Regular cardiac myocyte (primary cell): ENCODE results near the gene REG1A. TPM values are rescaled to one million over a fixed set of nuclear protein-coding genes. Genes with fewer than 3 reads are reported as not detected.

ENCODE experiments used
- total RNA-seq: library from RNA; depleted of rRNA; stranded (reverse); fragments of >200 nt; gene quantifications from 2 replicates; pipeline ENCODE4 v1.2.3, GENCODE V29; 2014

The REG1A gene
- total RNA-seq, result not detected in 2 replicates

GRCh38 chr2:79120194-79120713 is at the start of gene REG1A:
REG1A (plus strand) TSS chr2:79120488; CDS start chr2:79120862, 374 bp downstream.

GRCh38 chr2:79087785-79088364 is 32.4 kb upstream of the REG1A start, which contains the start of gene REG1B:
REG1B (minus strand) TSS chr2:79087993; CDS start chr2:79087612, 381 bp downstream.

GRCh38 chr2:79159653-79160052 is 39.4 kb downstream of the REG1A start, which contains the start of gene REG3A:
REG3A (minus strand) TSS chr2:79159753; CDS start chr2:79159405, 348 bp downstream.

Other genes with a start within 250 kb of the REG1A start
- gene REG3G, start 94.8 kb upstream of the REG1A start, total RNA-seq, result not detected in 2 replicates
- gene REG1B, start 32.5 kb upstream of the REG1A start, total RNA-seq, result not detected in 2 replicates
- not detected in 2 replicates for gene REG3A, start 39.3 kb downstream of the REG1A start, total RNA-seq